ENCODE results near the gene ERP27. TPM values are rescaled to one million over a fixed set of nuclear protein-coding genes. Genes with fewer than 3 reads are reported as not detected.

The ERP27 gene
- total RNA-seq, 4 donors from 2014 or later = 0.88 to 24.3 (median 5.0) TPM; not detected in 1

GRCh38 chr12:14935031-14935430 is 3.3 kb downstream of the ERP27 start:
- peaks cover 8 to 16% of the 10 kb centered on the region in 2 donors for H3K4me1 ChIP-seq
- no peaks in the 10 kb centered on the region for H3K9me3 ChIP-seq
- TF ChIP-seq, protein P1, sequence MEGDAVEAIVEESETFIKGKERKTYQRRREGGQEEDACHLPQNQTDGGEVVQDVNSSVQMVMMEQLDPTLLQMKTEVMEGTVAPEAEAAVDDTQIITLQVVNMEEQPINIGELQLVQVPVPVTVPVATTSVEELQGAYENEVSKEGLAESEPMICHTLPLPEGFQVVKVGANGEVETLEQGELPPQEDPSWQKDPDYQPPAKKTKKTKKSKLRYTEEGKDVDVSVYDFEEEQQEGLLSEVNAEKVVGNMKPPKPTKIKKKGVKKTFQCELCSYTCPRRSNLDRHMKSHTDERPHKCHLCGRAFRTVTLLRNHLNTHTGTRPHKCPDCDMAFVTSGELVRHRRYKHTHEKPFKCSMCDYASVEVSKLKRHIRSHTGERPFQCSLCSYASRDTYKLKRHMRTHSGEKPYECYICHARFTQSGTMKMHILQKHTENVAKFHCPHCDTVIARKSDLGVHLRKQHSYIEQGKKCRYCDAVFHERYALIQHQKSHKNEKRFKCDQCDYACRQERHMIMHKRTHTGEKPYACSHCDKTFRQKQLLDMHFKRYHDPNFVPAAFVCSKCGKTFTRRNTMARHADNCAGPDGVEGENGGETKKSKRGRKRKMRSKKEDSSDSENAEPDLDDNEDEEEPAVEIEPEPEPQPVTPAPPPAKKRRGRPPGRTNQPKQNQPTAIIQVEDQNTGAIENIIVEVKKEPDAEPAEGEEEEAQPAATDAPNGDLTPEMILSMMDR (IDR thresholded peaks at IDR 0.05) = no peak
- TF ChIP-seq POLR2A (IDR thresholded peaks at IDR 0.05) = no peak
- no peaks in the 10 kb centered on the region for H3K36me3 ChIP-seq
- no peak for DNase-seq
- peak overlapping the region in 1 of 3 donors; percentile 37 for H3K27ac ChIP-seq
- 77 to 81% methylated on average over 4 of the region's 4 CpGs for WGBS, 2 donors
- H3K27me3 ChIP-seq = no peaks in the 10 kb centered on the region
- H3K4me3 ChIP-seq (replicated peaks in 1 of 3) = no peak overlapping the region
- intact Hi-C loops (cut with DNase I) = loop anchor here (10.0 kb wide), 1 partner anchor 60 kb away; no protein-coding TSS in a partner anchor

DNA sequence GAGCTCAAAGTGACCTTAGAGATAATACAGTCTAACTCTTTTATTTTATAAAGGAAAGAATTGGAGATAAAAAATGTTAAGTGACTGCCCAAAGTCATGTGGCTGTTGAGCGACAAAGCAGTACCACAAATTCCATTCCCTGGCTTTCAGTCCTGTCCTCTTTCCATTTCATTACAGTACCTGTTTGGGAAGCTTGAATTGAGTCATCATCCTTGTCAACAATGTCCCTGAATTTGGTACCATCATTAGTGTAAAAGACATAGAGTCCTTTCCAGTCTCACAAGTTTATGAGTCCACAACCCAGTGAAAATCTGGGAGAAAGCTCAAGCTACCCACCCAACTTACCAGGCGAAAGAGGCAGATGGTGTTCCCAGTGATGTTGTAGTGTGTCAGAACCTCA is 3.8 kb downstream of the ERP27 start:
- DNase-seq = no peak
- TF ChIP-seq, protein P1 (IDR thresholded peaks at IDR 0.05) = no peak
- TF ChIP-seq POLR2A (IDR thresholded peaks at IDR 0.05) = no peak
- no peak overlapping the region for H3K27ac ChIP-seq
- H3K4me1 ChIP-seq = peaks cover 13 to 21% of the 10 kb centered on the region in 2 donors
- intact Hi-C loops (cut with DNase I) = loop anchor here (10.0 kb wide), 1 partner anchor 60 kb away; no protein-coding TSS in a partner anchor
- 99 to 100% methylated on average over 2 of the region's 2 CpGs for WGBS, 2 donors
- H3K36me3 ChIP-seq = no peaks in the 10 kb centered on the region
- no peak overlapping the region for H3K4me3 ChIP-seq (replicated peaks in 1 of 3)
- no peaks in the 10 kb centered on the region for H3K9me3 ChIP-seq
- H3K27me3 ChIP-seq = no peaks in the 10 kb centered on the region

- H3K27ac ChIP-seq = no peak overlapping the region
- no peak for DNase-seq
- 95 to 98% methylated on average over 7 of the region's 7 CpGs for WGBS, 2 donors
- no peak for TF ChIP-seq POLR2A (IDR thresholded peaks at IDR 0.05)
- TF ChIP-seq, protein P1 (IDR thresholded peaks at IDR 0.05) = no peak
- no peak overlapping the region for H3K4me3 ChIP-seq (replicated peaks in 1 of 3)
- no peaks in the 10 kb centered on the region for H3K9me3 ChIP-seq
- intact Hi-C loops (cut with DNase I) = loop anchor here (10.0 kb wide), 1 partner anchor 63 kb away; no protein-coding TSS in a partner anchor
- peaks cover 20 to 27% of the 10 kb centered on the region in 2 donors for H3K4me1 ChIP-seq
- H3K36me3 ChIP-seq = no peaks in the 10 kb centered on the region
- H3K27me3 ChIP-seq = no peaks in the 10 kb centered on the region
Measured at GRCh38 chr12:14931791-14932560, 6.4 kb downstream of the ERP27 start.

GRCh38 chr12:14931359-14931758 is 7.0 kb downstream of the ERP27 start:
- H3K27ac ChIP-seq = peak overlapping the region in 1 of 3 donors; percentile 18
- intact Hi-C loops (cut with DNase I) = loop anchor here (10.0 kb wide), 1 partner anchor 63 kb away; no protein-coding TSS in a partner anchor

More at GRCh38 chr12:14931359-14931758, 7.0 kb downstream of the ERP27 start:
- no peaks in the 10 kb centered on the region for H3K9me3 ChIP-seq
- DNase-seq = no peak
- no peaks in the 10 kb centered on the region for H3K36me3 ChIP-seq
- WGBS, 2 donors = 84 to 86% methylated on average over 4 of the region's 4 CpGs
- TF ChIP-seq POLR2A (IDR thresholded peaks at IDR 0.05) = no peak
- TF ChIP-seq, protein P1 (IDR thresholded peaks at IDR 0.05) = no peak
- H3K4me3 ChIP-seq (replicated peaks in 1 of 3) = no peak overlapping the region
- H3K4me1 ChIP-seq = peaks cover 20 to 27% of the 10 kb centered on the region in 2 donors
- no peaks in the 10 kb centered on the region for H3K27me3 ChIP-seq

All from thyroid gland (tissue), 4 donors.